Mesenchymal stem cell (in vitro differentiated cells and primary cell): ENCODE results near the gene DOCK2.
A peak's percentile ranks its signal among the peaks of the same experiment; 100 is the strongest.

Source experiments
- DNase-seq: peaks from one replicate; pipeline ENCODE4 v3.0.0-alpha.2; 2013
- H2AFZ ChIP-seq: one replicate; pipeline ENCODE4 v1.6.1; 2013; ENCODE audit warnings: low read depth, mild to moderate bottlenecking, control low read depth, inconsistent platforms, low read length, moderate library complexity
- H2AK5ac ChIP-seq: 2 replicates; pipeline ENCODE4 v1.6.1; 2013; ENCODE audit warnings: low read length, moderate library complexity, mild to moderate bottlenecking, inconsistent platforms; ENCODE audit not compliant: severe bottlenecking
- H2BK120ac ChIP-seq: one replicate; pipeline ENCODE4 v1.6.1; 2013; ENCODE audit warnings: low read depth, mild to moderate bottlenecking, inconsistent platforms, low read length, moderate library complexity
- H2BK12ac ChIP-seq, 2 experiments: one replicate each; pipeline ENCODE4 v1.6.1; 2013; ENCODE audit warnings: inconsistent platforms in 2 of 2, low read length in 2 of 2, mild to moderate bottlenecking in 2 of 2, moderate library complexity in 2 of 2, control low read depth in 1 of 2
- H2BK15ac ChIP-seq: one replicate; pipeline ENCODE4 v1.6.1; 2013; ENCODE audit warnings: mild to moderate bottlenecking, low read depth, inconsistent platforms; ENCODE audit not compliant: poor library complexity, severe bottlenecking
- H2BK5ac ChIP-seq: 2 replicates; pipeline ENCODE4 v1.6.1; 2013; ENCODE audit warnings: low read depth, mild to moderate bottlenecking, low read length, control low read depth, inconsistent platforms; ENCODE audit not compliant: poor library complexity, severe bottlenecking
- H3K14ac ChIP-seq, 2 experiments: one replicate each; pipeline ENCODE4 v1.6.1; 2013; ENCODE audit warnings: inconsistent platforms in 2 of 2, low read length in 2 of 2, control low read depth in 1 of 2, mild to moderate bottlenecking in 1 of 2, moderate library complexity in 1 of 2
- H3K18ac ChIP-seq, 2 experiments: one replicate each; pipeline ENCODE4 v1.6.1; 2013; ENCODE audit warnings: inconsistent platforms in 2 of 2, low read length in 2 of 2, control low read depth in 1 of 2, low read depth in 1 of 2, mild to moderate bottlenecking in 1 of 2
- H3K23ac ChIP-seq, 2 experiments: one replicate each; pipeline ENCODE4 v1.6.1; 2013; ENCODE audit warnings: inconsistent platforms in 2 of 2, low read length in 2 of 2, mild to moderate bottlenecking in 2 of 2, moderate library complexity in 2 of 2, control low read depth in 1 of 2
- H3K27ac ChIP-seq: 2 replicates; pipeline ENCODE4 v1.5.1; 2013; ENCODE audit warnings: mild to moderate bottlenecking, moderate library complexity, low read length, control low read depth, inconsistent platforms; ENCODE audit not compliant: poor library complexity, severe bottlenecking
- H3K27me3 ChIP-seq, 2 experiments: 2 replicates each; pipeline versions ENCODE4 v1.6.1 to v1.7.0; 2013; ENCODE audit warnings: low read length in 2 of 2, mild to moderate bottlenecking in 2 of 2, moderate library complexity in 2 of 2, control low read depth in 1 of 2, inconsistent platforms in 1 of 2; ENCODE audit not compliant: control insufficient read depth in 1 of 2, insufficient read depth in 1 of 2
- H3K36me3 ChIP-seq, 2 experiments: 2 replicates each; pipeline versions ENCODE4 v1.6.1 to v1.7.0; 2013; ENCODE audit warnings: low read length in 2 of 2, control low read depth in 1 of 2, inconsistent platforms in 1 of 2, low read depth in 1 of 2, mild to moderate bottlenecking in 1 of 2; ENCODE audit not compliant: insufficient read depth in 2 of 2, control insufficient read depth in 1 of 2
- H3K4ac ChIP-seq, 2 experiments: one replicate each; pipeline ENCODE4 v1.6.1; 2013; ENCODE audit warnings: inconsistent platforms in 2 of 2, low read length in 2 of 2, mild to moderate bottlenecking in 2 of 2, moderate library complexity in 2 of 2, control low read depth in 1 of 2, low read depth in 1 of 2
- H3K4me1 ChIP-seq: 2 replicates; pipeline ENCODE4 v1.6.1; 2013; ENCODE audit warnings: low read depth, low read length, control low read depth; ENCODE audit not compliant: control insufficient read depth, insufficient read depth
- H3K4me2 ChIP-seq: 2 replicates; pipeline ENCODE4 v1.6.1; 2013; ENCODE audit warnings: low read length, mild to moderate bottlenecking, inconsistent platforms; ENCODE audit not compliant: poor library complexity, severe bottlenecking
- H3K4me3 ChIP-seq, 2 experiments: 2 replicates each; pipeline versions ENCODE4 v1.5.1 to v1.7.0; 2013; ENCODE audit warnings: low read length in 2 of 2, mild to moderate bottlenecking in 2 of 2, control low read depth in 1 of 2, low read depth in 1 of 2; ENCODE audit not compliant: insufficient read depth in 1 of 2
- H3K79me1 ChIP-seq: replicated peaks from 2 replicates; pipeline ENCODE4 v1.6.1; 2013; ENCODE audit warnings: mild to moderate bottlenecking, control low read depth, low read length, inconsistent platforms; ENCODE audit not compliant: poor library complexity, severe bottlenecking
- H3K9ac ChIP-seq: 2 replicates; pipeline ENCODE4 v1.7.0; 2013; ENCODE audit warnings: mild to moderate bottlenecking, low read length, moderate library complexity
- H3K9me3 ChIP-seq: 2 replicates; pipeline ENCODE4 v1.7.0; 2013; ENCODE audit warnings: mild to moderate bottlenecking, low read length; ENCODE audit not compliant: control insufficient read depth
- H4K8ac ChIP-seq: one replicate; pipeline ENCODE4 v1.6.1; 2013; ENCODE audit warnings: inconsistent platforms, mild to moderate bottlenecking, low read length, moderate library complexity
- H4K91ac ChIP-seq: one replicate; pipeline ENCODE4 v1.6.1; 2013; ENCODE audit warnings: mild to moderate bottlenecking, low read length, inconsistent platforms
- WGBS: methylation state at CpG from one replicate; pipeline ENCODE4 v1.1.7; 2013; ENCODE audit warnings: mixed read lengths; 5-methylcytosine and 5-hydroxymethylcytosine counted together

DOCK2 gene

DNA sequence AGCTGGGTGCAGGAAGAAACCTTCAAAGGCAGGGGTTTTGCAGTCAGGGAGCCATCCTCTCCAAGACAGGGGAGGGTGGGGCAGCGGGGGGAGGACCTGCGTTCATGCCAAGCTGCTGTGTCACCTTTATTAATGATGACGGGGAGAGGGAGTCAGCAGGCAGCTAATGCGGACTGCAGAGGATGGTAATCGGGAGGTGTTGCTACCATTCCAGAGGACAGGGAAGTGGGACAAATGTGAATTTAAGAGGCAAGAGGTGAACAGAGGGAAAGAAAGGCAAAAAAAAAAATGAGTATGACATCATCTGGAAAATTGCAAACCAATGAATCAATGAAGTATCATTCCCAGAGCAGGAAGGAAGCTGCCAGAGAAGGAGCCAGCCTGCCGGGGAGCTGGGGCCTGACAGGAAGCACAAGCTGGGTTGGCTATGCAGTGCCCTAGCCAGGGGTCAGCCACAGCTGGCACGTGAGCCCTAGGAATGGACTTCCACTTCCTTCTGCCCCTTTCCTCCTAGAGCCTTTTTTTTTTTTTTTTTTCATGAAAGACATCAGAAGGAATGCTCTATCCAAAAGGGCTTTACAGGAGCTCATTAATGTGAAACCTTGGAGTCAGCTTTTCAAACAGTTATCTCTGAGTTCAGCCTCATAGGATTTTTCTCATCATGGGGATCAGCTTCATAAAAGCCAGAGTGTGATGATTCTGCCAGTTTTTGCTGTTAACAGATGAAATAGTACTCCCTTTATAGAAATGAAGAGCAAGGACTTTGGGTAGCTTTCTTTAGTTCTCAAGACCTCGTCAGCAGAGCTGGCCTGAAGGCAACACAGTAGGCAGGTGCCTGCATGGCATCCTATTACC, 334.1 kb downstream of the DOCK2 start:
- Histone ChIP-seq H3K79me1 (peaks cover 29% of the 10 kb centered on the region), H2BK5ac (peak overlapping the region; percentile 35), H3K4me2 (peak overlapping the region; percentile 54), H2AK5ac (peak overlapping the region; percentile 89), H3K9me3 (no peaks in the 10 kb centered on the region), H2BK12ac (peak overlapping the region; percentile 51 to 88), H3K27ac (peak overlapping the region; percentile 72), H4K8ac (peak overlapping the region; percentile 45), H2BK15ac (no peak overlapping the region), H3K4me3 (peak overlapping the region in 1 of 2 experiments; percentile 12), H3K18ac (peak overlapping the region; percentile 46 to 77), H3K27me3 (no peaks in the 10 kb centered on the region), H4K91ac (peak overlapping the region; percentile 60), H2BK120ac (peak overlapping the region; percentile 80), H3K36me3 (peaks cover 0 to 3% of the 10 kb centered on the region in 2 experiments), H3K14ac (no peak overlapping the region), H3K23ac (peak overlapping the region in 1 of 2 experiments; percentile 83), H3K9ac (peak overlapping the region; percentile 74), H3K4ac (peak overlapping the region; percentile 73 to 82), H3K4me1 (peaks cover 6% of the 10 kb centered on the region), H2AFZ (no peak overlapping the region)
- peak; percentile 90 for DNase-seq
- WGBS = 13% methylated on average over 8 of the region's 8 CpGs

DNA sequence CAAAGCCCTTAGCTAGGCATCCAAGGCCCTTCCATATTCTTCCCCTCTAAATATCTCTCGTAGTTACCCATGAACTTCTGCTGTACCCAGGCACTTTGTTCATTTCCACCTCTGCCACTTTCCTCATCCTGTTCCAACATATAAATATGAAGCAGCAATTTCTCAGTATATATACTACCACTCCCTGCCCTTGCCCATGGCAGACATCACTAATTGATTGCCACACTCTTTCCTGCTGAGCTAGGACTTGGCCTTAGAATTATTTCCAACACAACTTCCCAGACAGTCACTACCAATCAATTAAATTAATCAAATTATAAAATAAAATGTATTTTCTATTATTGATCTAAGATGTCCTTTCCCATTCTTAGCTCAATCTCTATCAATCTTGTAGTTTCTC, 334.7 kb downstream of the DOCK2 start:
- Histone ChIP-seq H3K36me3 (peaks cover 0 to 3% of the 10 kb centered on the region in 2 experiments), H2BK12ac (peak overlapping the region; percentile 51 to 88), H3K27me3 (no peaks in the 10 kb centered on the region), H2BK15ac (no peak overlapping the region), H3K4ac (peak overlapping the region; percentile 73 to 82), H3K79me1 (peaks cover 27% of the 10 kb centered on the region), H3K9ac (peak overlapping the region; percentile 74), H2AK5ac (peak overlapping the region; percentile 89), H3K4me1 (peaks cover 9% of the 10 kb centered on the region), H3K9me3 (no peaks in the 10 kb centered on the region), H2BK120ac (peak overlapping the region; percentile 80), H3K4me2 (no peak overlapping the region), H2AFZ (no peak overlapping the region), H3K18ac (peak overlapping the region; percentile 16 to 77), H4K8ac (peak overlapping the region; percentile 27), H2BK5ac (no peak overlapping the region), H3K23ac (peak overlapping the region in 1 of 2 experiments; percentile 83), H3K14ac (no peak overlapping the region), H3K4me3 (peak overlapping the region in 1 of 2 experiments; percentile 12), H4K91ac (peak overlapping the region; percentile 60), H3K27ac (peak overlapping the region; percentile 72)
- no peak for DNase-seq
- WGBS = 96% methylated on average over 1 of the region's 1 CpG

DNA sequence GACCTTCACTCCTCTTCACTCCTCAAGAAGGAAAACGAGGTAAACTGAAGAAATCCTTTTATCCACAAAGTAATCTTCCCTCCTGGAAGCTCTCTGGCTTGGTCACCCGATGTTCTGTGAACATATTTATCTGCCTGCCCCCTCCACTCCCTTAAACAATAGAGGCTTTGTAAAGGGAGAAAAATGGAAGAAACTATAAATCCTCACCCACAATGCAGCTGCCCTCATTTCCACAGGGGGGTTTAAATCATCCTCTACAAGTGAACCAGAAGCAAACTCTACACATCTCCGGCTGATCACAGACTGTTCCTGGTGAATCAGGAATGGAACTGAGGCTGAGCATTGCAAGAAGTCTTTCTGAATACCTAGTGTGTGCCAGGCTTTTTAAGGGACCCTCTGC, 336.0 kb downstream of the DOCK2 start:
- Histone ChIP-seq H2BK15ac (no peak overlapping the region), H4K8ac (no peak overlapping the region)
- WGBS = 80% methylated on average over 1 of the region's 3 CpGs

DNA sequence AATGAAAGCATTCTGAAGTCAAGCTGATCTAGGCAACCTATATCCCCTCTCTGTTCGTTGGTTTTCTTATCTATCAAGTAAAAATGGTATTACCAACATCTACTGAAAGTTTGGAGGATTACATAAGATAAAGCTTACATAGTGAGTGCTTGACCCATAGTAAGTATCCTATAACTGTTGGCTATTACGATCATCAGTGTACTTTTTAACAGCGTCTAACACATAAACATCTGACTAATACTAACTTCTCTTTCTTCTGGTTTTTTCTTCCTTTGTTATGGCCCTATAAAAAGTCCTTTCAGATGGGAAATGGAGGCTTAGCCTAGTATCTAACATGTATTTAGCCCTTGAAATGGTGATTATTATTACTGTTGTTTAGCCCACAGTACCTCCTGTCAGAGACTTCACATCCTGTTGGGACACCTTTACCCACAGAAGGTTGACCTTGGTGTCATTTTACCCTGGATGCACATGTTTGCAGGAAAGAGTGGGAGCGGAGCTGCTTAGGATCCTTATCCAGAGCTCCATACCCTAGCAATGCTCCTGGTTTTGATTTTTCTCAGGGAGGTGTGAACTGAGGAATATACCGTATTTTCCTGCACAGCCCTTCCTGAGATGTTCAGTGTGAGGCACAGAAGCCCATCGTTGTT, 337.2 kb downstream of the DOCK2 start:
- Histone ChIP-seq H3K4ac (peak overlapping the region in 1 of 2 experiments; percentile 63), H2BK12ac (peak overlapping the region; percentile 29 to 45), H3K4me3 (no peak overlapping the region), H3K36me3 (peaks cover 0 to 3% of the 10 kb centered on the region in 2 experiments), H3K4me1 (peaks cover 13% of the 10 kb centered on the region), H2AK5ac (no peak overlapping the region), H3K4me2 (no peak overlapping the region), H4K8ac (no peak overlapping the region), H3K27me3 (no peaks in the 10 kb centered on the region), H4K91ac (no peak overlapping the region), H3K79me1 (peaks cover 25% of the 10 kb centered on the region), H2BK5ac (no peak overlapping the region), H3K18ac (peak overlapping the region in 1 of 2 experiments; percentile 74), H3K9ac (no peak overlapping the region), H3K9me3 (no peaks in the 10 kb centered on the region), H3K23ac (no peak overlapping the region), H2BK120ac (peak overlapping the region; percentile 71), H3K14ac (no peak overlapping the region), H2BK15ac (no peak overlapping the region), H3K27ac (no peak overlapping the region), H2AFZ (no peak overlapping the region)
- WGBS = 90% methylated on average over 1 of the region's 6 CpGs
- DNase-seq = peak; percentile 57

More for the DNA sequence above, 336.0 kb downstream of the DOCK2 start:
- peaks cover 0 to 3% of the 10 kb centered on the region in 2 experiments for H3K36me3 ChIP-seq
- H3K23ac ChIP-seq = no peak overlapping the region
- H3K14ac ChIP-seq = no peak overlapping the region
- H2AFZ ChIP-seq = no peak overlapping the region
- no peak overlapping the region for H3K18ac ChIP-seq
- H3K4me2 ChIP-seq = no peak overlapping the region
- peak overlapping the region in 1 of 2 experiments; percentile 39 for H2BK12ac ChIP-seq
- H3K79me1 ChIP-seq = peaks cover 25% of the 10 kb centered on the region
- H3K9ac ChIP-seq = no peak overlapping the region
- peak overlapping the region in 1 of 2 experiments; percentile 64 for H3K4ac ChIP-seq
- no peaks in the 10 kb centered on the region for H3K27me3 ChIP-seq
- H2BK5ac ChIP-seq = no peak overlapping the region
- H3K27ac ChIP-seq = no peak overlapping the region
- H2AK5ac ChIP-seq = peak overlapping the region; percentile 31
- peaks cover 11% of the 10 kb centered on the region for H3K4me1 ChIP-seq
- no peak for DNase-seq
- no peak overlapping the region for H2BK120ac ChIP-seq
- no peak overlapping the region for H3K4me3 ChIP-seq
- no peaks in the 10 kb centered on the region for H3K9me3 ChIP-seq
- H4K91ac ChIP-seq = no peak overlapping the region
